HepG2 (cell line): ENCODE data around the gene EEF1AKMT4. TPM values are rescaled to one million over a fixed set of nuclear protein-coding genes. Genes with fewer than 3 reads are reported as not detected.

ENCODE experiments used
- ATAC-seq: fragments of 200-7000 bp; cut with Tn5 transposase; 3 replicates; pipeline ENCODE4 v1.9.1; 2020; ENCODE audit warnings: mild to moderate bottlenecking, moderate library complexity
- BruUV-seq: library from RNA; stranded (reverse); fragments of 400-500 nt; replicated peaks from 2 replicates; lab custom pipeline; 2021; lab: Mats Ljungman, UMichigan
- CTCF ChIA-PET: fragments of 300-600 bp; formaldehyde crosslinking; extraction: SDS; loops from one replicate; lab custom pipeline; 2021; ENCODE audit warnings: low total read pairs, inconsistent platforms, low intra/inter-chr PET ratio; lab: Yijun Ruan, JAX
- POLR2A ChIA-PET: fragments of 350-600 bp; sonication (Branson Sonifier 250); formaldehyde crosslinking; loops from one replicate; lab custom pipeline; 2020; ENCODE audit warnings: antibody characterized with exemption, inconsistent platforms; lab: Yijun Ruan, JAX
- DNase-seq: peaks from one replicate; pipeline ENCODE4 v3.0.0-alpha.2; 2015; ENCODE audit warnings: low spot score
- FAIRE-seq: peaks from 3 replicates; lab custom pipeline; 2011; peaks lifted over from hg19 to GRCh38; lab: Jason Lieb, UNC
- H2AFZ ChIP-seq: one replicate; pipeline ENCODE4 v1.6.1; 2011; ENCODE audit warnings: low read length, inconsistent platforms
- H3K27ac ChIP-seq: fragments of 300-600 bp; 3 replicates; pipeline ENCODE4 v1.8.0; 2011; ENCODE audit warnings: mixed run types, mild to moderate bottlenecking, mixed read lengths, low read length, inconsistent platforms; ENCODE audit not compliant: insufficient read depth; ENCODE audit errors: extremely low read length
- H3K27me3 ChIP-seq, 2 experiments: fragments of 200-600 bp in 1 of 2; 2 replicates in 1 of 2; 3 replicates in 1 of 2; pipeline versions ENCODE4 v1.6.0 to v1.8.0; 2011; ENCODE audit warnings: low read length in 2 of 2, mild to moderate bottlenecking in 2 of 2, moderate library complexity in 2 of 2, inconsistent platforms in 1 of 2; ENCODE audit not compliant: insufficient read depth in 2 of 2, control insufficient read depth in 1 of 2
- H3K36me3 ChIP-seq, 2 experiments: fragments of 200-600 bp in 1 of 2; replicated peaks in 1 of 2; 2 replicates in 1 of 2; 3 replicates in 1 of 2; pipeline versions ENCODE4 v1.5.1 to v1.8.0; 2011; ENCODE audit warnings: low read length in 2 of 2, inconsistent platforms in 1 of 2; ENCODE audit not compliant: insufficient read depth in 2 of 2, control insufficient read depth in 1 of 2
- H3K4me1 ChIP-seq: 2 replicates; pipeline ENCODE4 v1.5.1; 2012; ENCODE audit warnings: low read length, inconsistent platforms; ENCODE audit not compliant: insufficient read depth
- H3K4me2 ChIP-seq: 2 replicates; pipeline ENCODE4 v1.6.0; 2011; ENCODE audit warnings: low read depth, low read length, inconsistent platforms
- H3K4me3 ChIP-seq, 3 experiments: fragments of 200-600 bp in 1 of 3; sonication (generic), shearing (Covaris generic) in 1 of 3; replicated peaks in 1 of 3; 2 replicates each; pipeline ENCODE4 v1.5.1; 2011 to 2016; ENCODE audit warnings: low read length in 3 of 3, inconsistent platforms in 2 of 3, low read depth in 2 of 3, mild to moderate bottlenecking in 2 of 3, control low read depth in 1 of 3, mixed read lengths in 1 of 3; ENCODE audit not compliant: insufficient read depth in 1 of 3
- H3K79me2 ChIP-seq: one replicate; pipeline ENCODE4 v1.6.1; 2011; ENCODE audit warnings: low read length, inconsistent platforms; ENCODE audit not compliant: insufficient read depth
- H3K9ac ChIP-seq: 2 replicates; pipeline ENCODE4 v1.6.0; 2011; ENCODE audit warnings: mild to moderate bottlenecking, low read depth, low read length, inconsistent platforms; ENCODE audit not compliant: insufficient read depth
- H3K9me3 ChIP-seq: 2 replicates; pipeline ENCODE4 v1.5.1; 2012; ENCODE audit warnings: mild to moderate bottlenecking, low read length
- H4K20me1 ChIP-seq: 2 replicates; pipeline ENCODE4 v1.6.0; 2011; ENCODE audit warnings: inconsistent platforms, mild to moderate bottlenecking, low read length, moderate library complexity; ENCODE audit not compliant: insufficient read depth
- ARID2 ChIP-seq: sonication (generic); formaldehyde crosslinking; IDR thresholded peaks from 2 replicates; pipeline ENCODE4 v1.8.1; 2022; ENCODE audit warnings: mild to moderate bottlenecking, missing genetic modification reagents, borderline replicate concordance
- EHMT2 ChIP-seq: fragments of 200-600 bp; sonication (generic); IDR thresholded peaks from 2 replicates; pipeline ENCODE4 v1.7.0; 2017; ENCODE audit warnings: antibody characterized with exemption, low read depth, low read length, borderline replicate concordance
- FOXP1 ChIP-seq, 2 experiments: fragments of 450-650 bp in 1 of 2; IDR thresholded peaks; 2 replicates each; pipeline ENCODE4 v1.6.1; 2017 to 2018; ENCODE audit warnings: antibody characterized with exemption in 1 of 2
- HOXA5 ChIP-seq: sonication (generic); formaldehyde crosslinking; IDR thresholded peaks from 2 replicates; pipeline ENCODE4 v1.4.0; 2020; ENCODE audit warnings: missing genetic modification reagents
- NKX3-1 ChIP-seq: sonication (generic); formaldehyde crosslinking; IDR thresholded peaks from 2 replicates; pipeline ENCODE4 v1.5.0; 2020; ENCODE audit warnings: missing genetic modification reagents
- NRL ChIP-seq: sonication (generic); formaldehyde crosslinking; IDR thresholded peaks from 2 replicates; pipeline ENCODE4 v1.5.0; 2020; ENCODE audit warnings: missing genetic modification reagents, mild to moderate bottlenecking, moderate library complexity, borderline replicate concordance
- RARA ChIP-seq: IDR thresholded peaks from 2 replicates; pipeline ENCODE4 v1.6.1; 2016; ENCODE audit warnings: missing genetic modification reagents, missing compliant biosample characterization
- SIN3A ChIP-seq: IDR thresholded peaks from 2 replicates; pipeline ENCODE4 v1.6.1; 2011; ENCODE audit warnings: low read depth, mild to moderate bottlenecking, control low read depth, low read length, borderline replicate concordance
- TSC22D2 ChIP-seq: sonication (generic); formaldehyde crosslinking; IDR thresholded peaks from 2 replicates; pipeline ENCODE4 v1.5.1; 2020; ENCODE audit warnings: missing genetic modification reagents, mild to moderate bottlenecking, borderline replicate concordance
- ZBTB14 ChIP-seq: sonication (generic); formaldehyde crosslinking; IDR thresholded peaks from 2 replicates; pipeline ENCODE4 v1.4.0; 2020; ENCODE audit warnings: missing genetic modification reagents
- ZNF121 ChIP-seq: sonication (generic); formaldehyde crosslinking; IDR thresholded peaks from 2 replicates; pipeline ENCODE4 v1.5.0; 2020; ENCODE audit warnings: mild to moderate bottlenecking, missing genetic modification reagents
- WGBS: methylation state at CpG from one replicate; pipeline ENCODE4 v1.1.6; 2017; ENCODE audit warnings: low lambda C conversion rate; 5-methylcytosine and 5-hydroxymethylcytosine counted together
- in situ Hi-C: cut with HindIII; loops from 2 replicates; pipeline ENCODE4 v1.10.0; 2017; ENCODE audit warnings: low pct_unique_long_range_greater_than_20kb; ENCODE audit not compliant: extremely low pct_ligation_motif_present
- intact Hi-C: fragments of 100-400 bp; cut with micrococcal nuclease; formaldehyde crosslinking; loops from one replicate; pipeline ENCODE4 v1.10.0; 2022; ENCODE audit not compliant: unreplicated experiment
- polyA plus RNA-seq, 8 experiments: library from polyadenylated mRNA; depleted of rRNA in 3 of 8; stranded (reverse) in 7 of 8; unstranded in 1 of 8; fragments of >200 nt; fragmentation: Illumina TruSeq in 4 of 8; extraction: Trizol in 4 of 8; gene quantifications; 2 replicates each; pipeline versions ENCODE4 v1.2.1 to v1.2.3, GENCODE V29; 2011 to 2016; ENCODE audit warnings: low read depth in 4 of 8, missing spikeins in 1 of 8, mixed read lengths in 1 of 8; ENCODE audit not compliant: insufficient read depth in 1 of 8
- total RNA-seq, 5 experiments: library from RNA; depleted of rRNA; stranded (reverse); fragments of >200 nt; fragmentation: Illumina TruSeq; extraction: Trizol; gene quantifications; 2 replicates each; pipeline ENCODE4 v1.2.3, GENCODE V29; 2016; ENCODE audit warnings: low read depth in 1 of 5
- TF ChIP-seq, protein P1 (sequence below): sonication (generic); formaldehyde crosslinking; IDR thresholded peaks from 2 replicates; pipeline ENCODE4 v1.4.0; 2020; ENCODE audit warnings: missing genetic modification reagents, borderline replicate concordance

Gene EEF1AKMT4
- total and polyA plus RNA-seq, 2 of the 13 experiments (the other 11 are each of a cell fraction or from before 2014, with no cell fraction given), result 13.1 to 15.8 TPM

GRCh38 chr3:184240384-184241140 is 8.9 kb upstream of the EEF1AKMT4 start:
- in situ Hi-C loops (no loop called here), intact Hi-C loops (loop anchor here (5.0 to 10.0 kb wide), 2 partner anchors 226 to 343 kb away; partner anchors contain the start of gene ABCC5)
- ATAC-seq (peak; percentile 11), DNase-seq (no peak), FAIRE-seq (no peak)
- Histone ChIP-seq H2AFZ (no peak overlapping the region), H3K27ac (no peak overlapping the region), H3K27me3 (peaks cover 2 to 34% of the 10 kb centered on the region in 2 experiments; a peak in 4 of 5 replicates), H3K79me2 (no peaks in the 10 kb centered on the region), H3K9me3 (no peaks in the 10 kb centered on the region), H3K4me3 (no peak overlapping the region), H3K4me2 (no peak overlapping the region), H3K4me1 (peaks cover 24% of the 10 kb centered on the region), H4K20me1 (peaks cover 4% of the 10 kb centered on the region), H3K36me3 (peaks cover 16 to 26% of the 10 kb centered on the region in 2 experiments), H3K9ac (no peak overlapping the region)
- CTCF ChIA-PET, result no interaction called here
- BruUV-seq, result no TSS peak
- WGBS, result 57% methylated on average over 1 of the region's 4 CpGs
- POLR2A ChIA-PET, result interaction anchor here (0.6 to 1.4 kb wide), 6 partner anchors 11 to 356 kb away, joined by 3 to 4 read pairs (median 4); partner anchors contain the start of genes ABCF3, PARL and VWA5B2
- no peak for TF ChIP-seq NRL (CRISPR knock-in tag)
- 0 out of 2 replicates have a peak, but pooled peaks have one; percentile 26 for TF ChIP-seq NKX3-1 (CRISPR knock-in tag)
- TF ChIP-seq FOXP1 (IDR thresholded peaks at IDR 0.05), result no peak
- no peak for TF ChIP-seq FOXP1 (CRISPR knock-in tag; IDR thresholded peaks at IDR 0.05)
- TF ChIP-seq ARID2 (CRISPR knock-in tag), result 0 out of 2 replicates have a peak, but pooled peaks have one; percentile 28
- peak; percentile 57; the same call in 1 of the 2 replicates for TF ChIP-seq TSC22D2 (CRISPR knock-in tag)
- TF ChIP-seq ZBTB14, result no peak
- TF ChIP-seq ZNF121, result no peak
- TF ChIP-seq SIN3A, result 0 out of 2 replicates have a peak, but pooled peaks have one; percentile 45
- TF ChIP-seq HOXA5 (CRISPR knock-in tag), result 0 out of 2 replicates have a peak, but pooled peaks have one; percentile 35
- TF ChIP-seq, protein P1, sequence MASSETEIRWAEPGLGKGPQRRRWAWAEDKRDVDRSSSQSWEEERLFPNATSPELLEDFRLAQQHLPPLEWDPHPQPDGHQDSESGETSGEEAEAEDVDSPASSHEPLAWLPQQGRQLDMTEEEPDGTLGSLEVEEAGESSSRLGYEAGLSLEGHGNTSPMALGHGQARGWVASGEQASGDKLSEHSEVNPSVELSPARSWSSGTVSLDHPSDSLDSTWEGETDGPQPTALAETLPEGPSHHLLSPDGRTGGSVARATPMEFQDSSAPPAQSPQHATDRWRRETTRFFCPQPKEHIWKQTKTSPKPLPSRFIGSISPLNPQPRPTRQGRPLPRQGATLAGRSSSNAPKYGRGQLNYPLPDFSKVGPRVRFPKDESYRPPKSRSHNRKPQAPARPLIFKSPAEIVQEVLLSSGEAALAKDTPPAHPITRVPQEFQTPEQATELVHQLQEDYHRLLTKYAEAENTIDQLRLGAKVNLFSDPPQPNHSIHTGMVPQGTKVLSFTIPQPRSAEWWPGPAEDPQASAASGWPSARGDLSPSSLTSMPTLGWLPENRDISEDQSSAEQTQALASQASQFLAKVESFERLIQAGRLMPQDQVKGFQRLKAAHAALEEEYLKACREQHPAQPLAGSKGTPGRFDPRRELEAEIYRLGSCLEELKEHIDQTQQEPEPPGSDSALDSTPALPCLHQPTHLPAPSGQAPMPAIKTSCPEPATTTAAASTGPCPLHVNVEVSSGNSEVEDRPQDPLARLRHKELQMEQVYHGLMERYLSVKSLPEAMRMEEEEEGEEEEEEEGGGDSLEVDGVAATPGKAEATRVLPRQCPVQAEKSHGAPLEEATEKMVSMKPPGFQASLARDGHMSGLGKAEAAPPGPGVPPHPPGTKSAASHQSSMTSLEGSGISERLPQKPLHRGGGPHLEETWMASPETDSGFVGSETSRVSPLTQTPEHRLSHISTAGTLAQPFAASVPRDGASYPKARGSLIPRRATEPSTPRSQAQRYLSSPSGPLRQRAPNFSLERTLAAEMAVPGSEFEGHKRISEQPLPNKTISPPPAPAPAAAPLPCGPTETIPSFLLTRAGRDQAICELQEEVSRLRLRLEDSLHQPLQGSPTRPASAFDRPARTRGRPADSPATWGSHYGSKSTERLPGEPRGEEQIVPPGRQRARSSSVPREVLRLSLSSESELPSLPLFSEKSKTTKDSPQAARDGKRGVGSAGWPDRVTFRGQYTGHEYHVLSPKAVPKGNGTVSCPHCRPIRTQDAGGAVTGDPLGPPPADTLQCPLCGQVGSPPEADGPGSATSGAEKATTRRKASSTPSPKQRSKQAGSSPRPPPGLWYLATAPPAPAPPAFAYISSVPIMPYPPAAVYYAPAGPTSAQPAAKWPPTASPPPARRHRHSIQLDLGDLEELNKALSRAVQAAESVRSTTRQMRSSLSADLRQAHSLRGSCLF (CRISPR knock-in tag), result 0 out of 2 replicates have a peak, but pooled peaks have one; percentile 61
- peak; percentile 90 for TF ChIP-seq EHMT2
- peak; percentile 37 for TF ChIP-seq RARA (CRISPR knock-in tag)
